GM12891 (cell line): ENCODE data around the gene ESR1.

Experiments
- POLR2A ChIP-seq: IDR thresholded peaks from 2 replicates; pipeline ENCODE4 v1.6.1; 2011; ENCODE audit warnings: low read depth, low read length, control low read depth
- POLR2AphosphoS5 ChIP-seq: IDR thresholded peaks from 2 replicates; pipeline ENCODE4 v1.6.1; 2011; ENCODE audit warnings: low read depth, low read length, control low read depth
- POU2F2 ChIP-seq: IDR thresholded peaks from 2 replicates; pipeline ENCODE4 v1.6.1; 2011; ENCODE audit warnings: low read depth, mild to moderate bottlenecking, control low read depth, low read length, moderate library complexity
- TAF1 ChIP-seq: IDR thresholded peaks from 2 replicates; pipeline ENCODE4 v1.6.1; 2011; ENCODE audit warnings: low read depth, low read length, control low read depth

GRCh38 chr6:151917531-151918329 is 110.2 kb downstream of the ESR1 start:
- no peak for TF ChIP-seq TAF1
- TF ChIP-seq POLR2AphosphoS5 = no peak
- no peak for TF ChIP-seq POLR2A
- TF ChIP-seq POU2F2 = no peak
